MM.1S (cell line): ENCODE results near the gene ZNF775.

ENCODE experiments used
- DNase-seq: peaks from one replicate; pipeline ENCODE4 v3.0.0-alpha.2; 2015
- H2AFZ ChIP-seq: fragments of 300-600 bp; sonication (generic); 2 replicates; pipeline ENCODE4 v1.6.0; 2016; ENCODE audit warnings: antibody characterized with exemption, low read length
- H3F3A ChIP-seq: fragments of 300-600 bp; sonication (generic); 2 replicates; pipeline ENCODE4 v1.6.1; 2016; ENCODE audit warnings: mild to moderate bottlenecking, antibody characterized with exemption, low read length, moderate library complexity, mixed read lengths; ENCODE audit not compliant: insufficient read depth
- H3K27ac ChIP-seq: fragments of 300-600 bp; sonication (generic); 2 replicates; pipeline ENCODE4 v1.5.1; 2016; ENCODE audit warnings: mild to moderate bottlenecking, low read length
- H3K27me3 ChIP-seq: fragments of 300-600 bp; sonication (generic); replicated peaks from 2 replicates; pipeline ENCODE4 v1.6.0; 2016; ENCODE audit warnings: low read length; ENCODE audit not compliant: insufficient read depth
- H3K36me3 ChIP-seq: fragments of 300-600 bp; sonication (generic); replicated peaks from 2 replicates; pipeline ENCODE4 v1.6.1; 2016; ENCODE audit warnings: mild to moderate bottlenecking, low read length, mixed read lengths; ENCODE audit not compliant: insufficient read depth
- H3K4me1 ChIP-seq: fragments of 300-600 bp; sonication (generic); 2 replicates; pipeline ENCODE4 v1.6.1; 2016; ENCODE audit warnings: low read length, mixed read lengths
- H3K4me2 ChIP-seq: fragments of 300-600 bp; sonication (generic); 2 replicates; pipeline ENCODE4 v1.6.0; 2016; ENCODE audit warnings: low read depth, low read length
- H3K4me3 ChIP-seq: fragments of 300-600 bp; sonication (generic); 2 replicates; pipeline ENCODE4 v1.5.1; 2016; ENCODE audit warnings: low read length, mixed read lengths
- H3K79me2 ChIP-seq: fragments of 300-600 bp; sonication (generic); 2 replicates; pipeline ENCODE4 v1.6.1; 2016; ENCODE audit warnings: mixed run types, low read length, mixed read lengths
- H3K9ac ChIP-seq: fragments of 300-600 bp; sonication (generic); 2 replicates; pipeline ENCODE4 v1.6.1; 2016; ENCODE audit warnings: low read length, mixed read lengths
- H3K9me2 ChIP-seq: fragments of 300-600 bp; sonication (generic); replicated peaks from 2 replicates; pipeline ENCODE4 v1.6.1; 2016; ENCODE audit warnings: mild to moderate bottlenecking, low read length, mixed read lengths; ENCODE audit not compliant: insufficient read depth
- H3K9me3 ChIP-seq: fragments of 300-600 bp; sonication (generic); replicated peaks from 2 replicates; pipeline ENCODE4 v1.6.1; 2016; ENCODE audit warnings: mild to moderate bottlenecking, low read length, mixed read lengths; ENCODE audit not compliant: insufficient read depth
- H4K20me1 ChIP-seq: fragments of 300-600 bp; sonication (generic); 2 replicates; pipeline ENCODE4 v1.6.1; 2016; ENCODE audit warnings: mild to moderate bottlenecking, low read length, moderate library complexity, mixed read lengths; ENCODE audit not compliant: insufficient read depth
- CTCF ChIP-seq: fragments of 300-600 bp; sonication (generic); IDR thresholded peaks from 2 replicates; pipeline ENCODE4 v1.5.1; 2016; ENCODE audit warnings: antibody characterized with exemption, low read length, mixed read lengths
- EZH2 ChIP-seq: fragments of 300-600 bp; sonication (generic); optimal IDR thresholded peaks from 2 replicates; pipeline ENCODE3; 2017; ENCODE audit warnings: low read depth, mild to moderate bottlenecking, antibody characterized with exemption, low read length, mixed read lengths
- EZH2phosphoT487 ChIP-seq: fragments of 300-600 bp; sonication (generic); IDR thresholded peaks from 2 replicates; pipeline ENCODE4 v1.6.1; 2018; ENCODE audit warnings: antibody characterized with exemption, low read length

Gene ZNF775

GRCh38 chr7:150444674-150445365 lies 65.7 kb downstream of the ZNF775 start:
- Histone ChIP-seq H3K4me3 (no peak overlapping the region), H3K4me2 (no peak overlapping the region), H3K36me3 (peaks cover 12% of the 10 kb centered on the region), H2AFZ (no peak overlapping the region), H3K9ac (no peak overlapping the region), H4K20me1 (no peaks in the 10 kb centered on the region), H3K4me1 (peaks cover 12% of the 10 kb centered on the region), H3K9me3 (no peaks in the 10 kb centered on the region), H3K27me3 (no peaks in the 10 kb centered on the region), H3K9me2 (no peaks in the 10 kb centered on the region), H3F3A (no peaks in the 10 kb centered on the region), H3K27ac (no peak overlapping the region), H3K79me2 (peaks cover 30% of the 10 kb centered on the region)
- DNase-seq = no peak
- no peak for TF ChIP-seq EZH2phosphoT487

- TF ChIP-seq EZH2phosphoT487 (no peak), CTCF (no peak), EZH2 (no peak)
- Histone ChIP-seq H3K4me3 (no peak overlapping the region), H3K9ac (no peak overlapping the region), H3K27me3 (no peaks in the 10 kb centered on the region), H3K36me3 (peaks cover 8% of the 10 kb centered on the region; the same call in 1 of the 2 replicates), H4K20me1 (no peaks in the 10 kb centered on the region), H3K9me3 (no peaks in the 10 kb centered on the region), H3K4me1 (peaks cover 10% of the 10 kb centered on the region), H3K79me2 (peaks cover 15% of the 10 kb centered on the region), H3K4me2 (no peak overlapping the region), H2AFZ (no peak overlapping the region), H3K9me2 (no peaks in the 10 kb centered on the region), H3F3A (no peaks in the 10 kb centered on the region), H3K27ac (no peak overlapping the region)
- DNase-seq = no peak
Observed at GRCh38 chr7:150446288-150446938, 67.3 kb downstream of the ZNF775 start.
